GM21786 (cell line): ENCODE data around the gene ASRGL1.

Experiments used
- ATAC-seq: cut with Tn5 transposase; IDR thresholded peaks from one replicate; pipeline ENCODE4 v1.9.1; 2021; ENCODE audit not compliant: unreplicated experiment

ASRGL1 gene

DNA sequence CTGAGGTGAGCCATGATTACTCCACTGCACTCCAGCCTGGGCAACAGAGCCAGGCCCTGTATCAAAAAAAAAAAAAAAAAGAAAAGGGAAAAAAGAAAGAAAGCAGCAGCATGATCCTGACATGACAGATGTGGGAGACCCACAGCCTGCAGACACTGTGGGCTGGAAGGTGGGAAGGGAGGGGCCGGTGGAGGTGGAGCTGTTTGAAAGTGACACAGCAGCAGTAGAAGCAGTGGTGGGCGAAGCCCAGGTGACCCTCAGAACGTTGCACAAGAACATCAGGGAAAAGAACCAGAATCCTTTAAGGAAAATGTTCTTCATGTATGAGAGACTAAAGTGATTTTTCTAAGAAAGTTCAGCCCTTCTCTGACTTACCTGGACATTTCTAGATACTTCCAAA lies 55.3 kb downstream of the ASRGL1 start:
- no peak for ATAC-seq

DNA sequence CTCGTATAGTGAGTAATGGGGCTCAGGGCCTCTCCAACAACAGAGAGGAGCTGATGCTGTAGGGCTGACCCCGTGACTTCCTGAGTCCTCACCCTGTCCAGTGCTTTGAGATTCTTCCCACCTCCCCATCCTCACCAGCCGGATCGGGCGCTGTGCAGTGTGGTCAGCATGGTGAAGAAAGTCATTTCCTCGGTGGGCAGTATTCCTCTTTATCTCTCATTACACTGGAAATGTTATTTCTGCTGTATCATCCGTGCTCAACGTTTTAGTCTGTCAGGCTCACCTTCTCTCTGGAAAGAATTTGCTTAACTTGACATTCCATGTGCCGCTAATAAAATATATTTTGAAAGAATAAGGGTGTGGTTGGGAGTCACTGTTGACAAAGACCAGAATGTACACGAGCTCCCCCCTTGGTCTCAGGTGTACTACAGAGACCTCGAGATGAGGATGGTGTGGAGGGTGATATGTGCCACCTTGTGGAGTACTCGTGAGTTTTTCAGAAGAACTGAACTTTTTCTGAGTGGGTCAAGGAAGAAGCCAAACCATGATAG lies 55.9 kb downstream of the ASRGL1 start:
- no peak for ATAC-seq

DNA sequence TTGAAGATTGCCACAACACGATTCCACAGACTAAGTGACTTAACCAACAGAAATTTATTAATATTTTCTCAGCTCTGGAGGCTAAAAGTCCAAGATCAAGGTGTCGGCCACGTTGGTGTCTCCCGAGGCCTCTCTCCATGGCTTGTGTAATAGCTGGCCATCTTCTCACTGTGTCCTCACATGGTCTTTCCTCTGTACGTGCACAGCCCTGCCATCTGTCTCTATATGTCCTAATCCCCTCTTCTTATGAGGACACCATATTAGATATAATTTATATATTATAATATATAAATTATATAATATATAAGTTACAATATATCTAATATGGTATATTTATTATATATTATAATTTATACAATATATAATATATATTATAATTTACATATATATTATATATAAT lies 56.5 kb downstream of the ASRGL1 start:
- ATAC-seq: no peak

DNA sequence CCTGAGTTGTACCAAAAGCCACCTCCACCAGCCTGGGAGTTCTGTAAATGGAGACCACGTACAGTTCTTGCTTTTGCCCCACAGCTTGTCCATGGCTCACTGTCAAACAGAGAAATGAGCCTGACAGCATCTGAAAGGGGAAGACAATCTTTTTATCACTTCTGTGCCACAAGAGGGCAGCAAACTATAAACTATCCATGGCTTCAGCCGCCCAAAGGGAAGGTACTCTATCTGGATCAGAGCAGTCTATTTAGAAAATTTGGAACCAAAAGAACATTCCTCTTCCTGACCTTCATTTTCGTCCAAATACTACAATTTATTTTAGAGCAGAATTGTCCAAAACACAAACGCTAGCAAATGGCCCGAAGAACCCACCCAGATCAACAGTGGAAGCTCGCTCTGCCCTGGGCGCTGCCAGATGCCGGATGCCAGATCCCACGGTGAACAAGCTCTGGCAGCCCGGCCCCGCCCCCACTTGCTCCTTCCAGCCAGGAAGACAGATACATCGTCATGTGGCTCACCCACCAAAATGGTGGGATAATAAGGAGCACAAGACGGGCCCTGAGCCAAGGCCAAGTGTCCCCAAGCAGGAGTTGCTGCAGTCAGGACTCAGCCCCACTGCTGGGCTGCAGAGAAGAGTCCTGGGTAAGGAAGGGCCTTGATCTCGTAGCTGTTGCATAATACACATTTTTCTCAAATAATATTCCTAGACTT lies 57.7 kb downstream of the ASRGL1 start:
- no peak for ATAC-seq

DNA sequence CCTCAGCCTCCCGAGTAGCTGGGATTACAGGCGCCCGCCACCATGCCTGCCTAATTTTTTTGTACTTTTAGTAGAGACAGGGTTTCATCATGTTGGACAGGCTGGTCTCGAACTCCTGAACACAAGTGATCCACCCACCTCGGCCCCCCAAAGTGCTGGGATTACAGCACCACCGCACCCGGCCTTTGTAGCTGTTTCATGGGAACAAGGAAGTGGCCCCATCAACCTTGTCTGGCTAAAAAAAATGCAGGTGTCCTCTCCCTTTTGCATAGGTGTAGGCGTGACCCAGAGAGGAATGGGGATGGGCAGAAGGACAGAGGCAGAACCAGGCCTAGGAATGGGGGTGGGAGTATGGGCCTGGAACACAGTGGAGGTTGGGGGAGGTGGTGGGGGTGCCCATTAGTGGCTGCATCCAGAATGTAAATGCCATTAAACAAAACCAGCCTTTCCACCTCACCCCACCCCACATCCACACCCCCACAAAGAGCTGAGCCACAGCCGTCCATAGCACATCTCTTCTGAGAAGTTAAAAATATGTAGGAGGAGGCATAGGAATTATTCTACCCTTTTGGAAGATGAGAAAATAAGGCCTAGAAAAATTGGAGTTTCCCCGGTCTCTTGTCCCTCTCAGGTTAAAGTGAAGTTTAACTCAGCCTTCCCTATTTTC lies 58.8 kb downstream of the ASRGL1 start:
- ATAC-seq: no peak

DNA sequence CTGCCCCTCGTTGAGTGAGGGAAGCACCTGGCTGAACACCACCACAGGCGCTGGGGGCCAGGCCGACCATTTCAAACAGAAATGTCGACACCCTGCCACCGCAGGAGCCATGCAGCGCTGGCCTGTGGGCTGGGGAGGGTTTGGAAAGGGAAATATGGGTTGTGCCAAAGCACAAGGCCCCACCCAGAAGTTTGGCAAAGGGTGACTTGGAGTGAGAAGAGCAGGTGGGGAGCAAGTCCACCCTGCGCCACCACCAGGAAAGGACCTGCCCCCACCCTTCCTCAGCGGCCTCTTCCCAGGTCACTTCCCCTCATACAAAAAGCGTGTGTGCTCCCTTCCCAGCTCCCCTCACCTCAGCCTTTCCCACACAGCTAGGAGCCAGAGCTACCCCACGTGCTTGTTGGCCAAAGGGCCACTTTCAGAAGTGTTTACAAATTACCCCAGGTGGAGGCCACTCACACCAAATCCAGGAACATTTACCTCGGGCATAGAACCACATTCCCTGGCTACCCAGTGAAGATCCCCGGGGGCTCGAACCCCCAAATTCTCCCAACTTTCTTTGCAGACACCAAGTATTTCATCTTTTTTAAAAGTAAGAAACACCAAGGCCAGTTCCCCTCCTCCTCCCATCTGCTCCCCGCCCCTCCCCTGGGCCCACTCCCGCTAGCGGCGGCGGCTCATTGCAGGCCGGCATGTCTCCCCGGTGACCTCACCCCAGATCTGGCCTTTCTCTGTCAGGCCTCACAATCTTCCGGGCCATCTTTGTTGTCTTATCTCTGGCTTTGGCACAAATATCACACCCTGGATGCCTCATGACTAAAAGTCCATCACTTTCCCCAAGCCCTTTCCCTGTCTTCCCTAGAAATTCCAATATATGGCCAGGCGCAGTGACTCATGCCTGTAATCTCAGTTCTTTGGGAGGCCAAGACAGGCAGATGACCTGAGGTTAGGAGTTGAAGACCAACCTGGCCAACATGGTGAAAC lies 61.1 kb downstream of the ASRGL1 start:
- no peak for ATAC-seq

DNA sequence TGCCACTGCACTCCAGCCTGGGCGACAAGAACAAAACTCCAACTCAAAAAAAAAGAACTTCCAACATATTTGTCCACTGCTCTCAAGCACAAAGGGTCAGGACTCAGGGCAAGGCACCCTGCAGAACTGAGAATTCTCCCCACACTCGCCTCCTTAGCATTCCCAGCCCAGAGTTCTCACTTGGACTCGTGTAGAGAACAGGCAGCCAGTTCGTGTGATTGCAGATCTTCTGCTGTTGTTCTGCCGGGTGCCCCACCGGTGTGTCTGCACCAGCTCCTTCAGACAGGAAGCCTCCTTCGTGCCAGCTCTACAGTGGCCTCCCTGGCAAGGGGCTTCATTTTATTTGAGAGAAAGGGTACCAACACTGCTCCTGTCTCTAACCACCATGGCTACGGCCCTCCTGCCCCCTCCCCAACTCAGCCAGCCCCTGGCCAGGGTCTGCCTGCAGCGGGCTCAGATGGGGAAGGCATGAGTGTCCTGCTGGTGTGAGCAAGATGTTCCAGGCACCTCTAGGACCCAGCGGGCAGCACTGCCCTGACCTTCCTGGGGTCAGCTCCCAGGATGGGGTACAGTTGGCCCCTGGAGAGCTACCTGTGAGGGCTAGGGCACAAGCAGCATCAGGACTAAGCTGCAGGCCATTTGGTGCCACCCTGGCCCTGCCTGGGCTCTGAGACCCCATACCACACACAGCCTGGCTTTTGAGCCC lies 62.1 kb downstream of the ASRGL1 start:
- ATAC-seq: no peak

DNA sequence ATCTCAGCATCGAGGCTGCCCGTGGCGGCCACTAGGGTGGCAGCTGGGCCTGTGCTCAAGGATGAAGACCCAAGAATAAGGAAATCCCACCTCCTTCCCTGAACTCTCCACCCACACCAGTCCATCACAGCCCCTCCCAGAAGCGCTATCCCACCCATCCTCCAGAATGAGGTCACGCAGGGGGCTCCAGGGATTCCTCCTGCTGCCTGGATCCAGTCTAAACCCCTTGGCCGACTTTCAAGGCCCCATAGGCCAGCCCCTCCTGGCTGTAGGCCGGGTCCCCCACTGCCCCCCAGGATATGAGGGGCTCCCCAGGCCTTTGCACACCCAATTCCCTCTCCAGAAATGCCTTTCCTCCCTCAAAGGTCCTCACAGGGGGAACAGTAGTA lies 62.6 kb downstream of the ASRGL1 start:
- ATAC-seq: no peak

DNA sequence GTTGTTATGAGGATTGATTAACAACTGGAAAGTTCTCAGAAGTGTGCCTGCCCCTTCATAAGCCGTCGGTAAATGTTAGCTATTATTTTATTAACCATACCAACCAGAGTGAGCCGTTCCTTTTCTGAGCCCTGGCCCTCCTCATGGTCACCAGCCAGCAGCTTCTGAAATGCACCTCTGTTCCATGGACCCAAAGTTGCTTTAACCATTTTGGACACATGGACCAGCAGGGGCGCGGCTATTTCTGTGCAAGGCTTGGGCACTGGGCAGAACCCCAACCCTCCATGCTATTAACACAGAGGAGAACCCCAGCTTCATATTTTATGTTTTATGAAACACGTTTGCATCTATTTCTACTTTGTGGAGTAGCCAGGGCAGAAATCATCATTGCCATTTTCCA lies 63.0 kb downstream of the ASRGL1 start:
- ATAC-seq: no peak

DNA sequence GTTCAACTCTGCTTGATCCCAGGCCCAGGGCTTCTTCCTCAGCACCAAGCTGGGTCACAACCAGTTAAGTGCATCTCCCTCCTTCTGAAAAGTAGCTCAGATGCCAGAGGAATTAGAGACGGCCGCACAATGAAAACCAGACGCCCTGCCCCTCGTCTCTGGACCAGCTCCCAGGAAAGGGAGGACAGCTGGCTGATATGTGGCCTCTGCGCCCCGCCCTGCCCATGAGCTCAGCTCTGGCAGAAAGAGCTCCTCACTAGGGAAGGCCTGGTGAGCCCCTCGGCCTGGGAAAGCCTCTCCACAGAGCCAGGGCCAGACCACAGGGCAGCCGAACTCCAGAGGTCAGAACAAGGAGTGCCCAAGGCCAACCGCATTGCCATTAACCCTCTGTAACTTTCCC lies 63.5 kb downstream of the ASRGL1 start:
- ATAC-seq: no peak

DNA sequence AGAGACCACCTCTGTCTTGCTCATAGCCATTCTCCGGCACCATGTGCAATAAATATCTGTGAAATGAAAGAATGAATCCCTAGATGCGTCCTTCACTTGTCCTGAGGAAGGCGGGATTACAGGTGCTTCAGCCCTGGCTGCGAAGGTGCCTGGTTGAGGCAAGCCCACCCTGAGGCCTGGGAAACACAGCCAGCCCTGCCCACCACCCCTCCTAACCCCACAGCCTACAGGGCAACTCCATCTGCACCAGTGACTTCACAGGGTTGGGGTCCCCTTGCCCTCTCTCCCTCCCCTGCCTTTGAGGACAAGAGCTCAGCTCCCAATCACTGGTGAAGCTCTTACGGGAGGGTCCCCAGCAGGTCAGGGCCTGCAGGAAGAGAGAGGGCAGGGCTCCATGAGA lies 64.1 kb downstream of the ASRGL1 start:
- ATAC-seq: no peak

DNA sequence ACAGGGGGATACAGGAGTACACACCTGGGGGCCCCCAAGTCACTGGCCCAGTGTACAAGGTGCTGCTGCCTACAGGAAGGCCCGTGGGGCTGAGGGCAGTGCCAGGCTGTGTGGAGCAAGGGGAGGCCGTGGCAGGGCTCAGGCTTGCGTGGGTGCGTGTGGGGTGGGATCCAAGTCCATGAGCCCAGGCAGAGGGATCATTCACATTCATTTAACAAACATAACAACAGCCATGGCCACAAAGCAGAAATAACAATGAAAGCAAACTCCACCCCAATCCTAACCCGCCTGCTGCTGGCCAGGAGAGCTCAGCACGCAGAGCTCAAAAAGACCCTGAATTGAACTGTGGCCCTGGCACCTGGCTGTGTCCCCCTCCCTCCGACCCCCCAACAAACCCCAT lies 64.6 kb downstream of the ASRGL1 start:
- no peak for ATAC-seq

DNA sequence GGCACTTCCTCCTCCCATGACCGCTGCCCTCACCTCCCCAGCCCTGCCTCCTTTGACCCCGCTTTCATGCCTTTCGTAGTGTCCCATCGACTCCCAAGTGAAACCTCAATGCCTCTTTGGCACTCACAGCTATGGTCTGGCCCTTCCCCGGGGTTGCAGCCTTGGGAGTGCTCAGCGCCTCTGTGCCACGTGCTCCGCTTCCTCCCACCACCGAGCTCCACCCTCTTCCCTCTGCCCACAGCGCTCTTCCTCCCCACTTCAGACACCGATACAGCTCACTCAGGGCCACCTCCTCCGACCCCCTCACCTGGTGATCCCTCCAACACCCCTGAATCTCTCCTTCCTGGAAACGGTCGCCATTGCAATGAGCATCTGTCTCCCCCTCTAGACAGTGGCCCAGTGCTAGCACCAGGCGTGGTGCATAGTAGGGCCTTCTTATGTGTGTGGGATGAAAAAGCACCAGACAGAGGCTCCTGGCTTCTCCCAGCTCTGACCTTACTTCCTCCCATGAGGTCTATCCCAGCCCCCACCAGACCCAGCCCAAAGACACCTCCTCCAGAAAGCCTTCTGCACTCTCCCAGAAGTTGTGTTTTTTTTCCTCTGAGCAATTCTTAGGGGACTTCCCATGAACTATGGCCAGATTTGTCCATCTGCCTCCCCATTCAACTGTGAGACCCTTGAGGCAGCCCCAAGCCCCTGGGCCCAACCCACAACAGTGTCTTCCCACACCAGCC lies 65.1 kb downstream of the ASRGL1 start:
- no peak for ATAC-seq

DNA sequence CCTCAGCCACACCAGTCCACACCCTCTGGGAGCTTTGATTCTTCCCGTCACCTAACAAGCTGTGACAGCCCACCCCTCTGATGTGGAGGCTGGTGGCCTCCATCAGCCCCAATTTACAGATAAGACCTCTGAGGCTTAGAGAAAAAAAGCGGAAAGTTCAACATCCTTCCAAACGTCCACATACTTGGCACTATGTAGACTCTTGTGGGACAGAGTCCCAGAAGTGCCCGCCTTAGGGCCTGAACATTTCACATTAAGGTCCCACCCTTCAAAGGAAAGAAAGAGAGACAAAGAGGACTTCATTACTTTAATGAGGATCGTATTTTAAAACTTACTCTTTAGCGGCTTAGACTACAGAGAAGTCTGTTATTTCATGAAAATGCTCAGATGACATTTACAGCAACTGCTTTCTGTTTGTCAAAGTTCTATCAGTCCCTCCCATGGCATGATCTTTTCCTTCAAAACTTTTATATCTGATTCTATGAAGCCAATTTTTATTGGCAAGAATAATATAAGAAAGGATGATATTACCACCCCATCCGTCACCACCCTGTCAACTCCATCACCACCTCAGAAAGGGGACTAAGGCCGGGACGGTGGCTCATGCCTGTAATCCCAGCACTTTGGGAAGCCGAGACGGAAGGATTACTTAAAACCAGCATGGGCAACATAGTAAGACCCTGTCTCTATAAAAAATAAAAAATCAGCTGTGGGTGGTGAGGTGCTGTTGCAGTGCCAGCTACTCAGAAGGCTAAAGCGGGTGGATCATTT lies 65.9 kb downstream of the ASRGL1 start:
- ATAC-seq: no peak

DNA sequence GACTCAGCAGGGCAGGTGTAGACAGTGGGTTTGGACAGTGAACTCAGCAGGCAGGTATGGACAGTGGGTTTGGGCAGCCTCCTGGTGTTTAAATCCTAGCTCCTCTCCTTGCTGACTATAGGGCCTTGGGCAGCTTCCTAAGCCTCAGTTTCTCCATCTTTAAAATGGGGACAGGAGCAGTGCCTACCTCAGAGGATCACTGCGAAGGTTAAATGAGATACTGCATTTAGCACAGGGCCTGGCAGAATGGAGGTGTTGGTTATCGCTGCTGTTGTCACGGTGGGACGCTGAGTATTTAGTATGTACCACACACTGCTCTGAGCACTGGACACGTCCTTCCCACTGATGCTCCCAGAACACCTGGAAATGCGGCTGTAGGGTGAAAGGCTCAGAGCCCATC lies 67.2 kb downstream of the ASRGL1 start:
- ATAC-seq: no peak

DNA sequence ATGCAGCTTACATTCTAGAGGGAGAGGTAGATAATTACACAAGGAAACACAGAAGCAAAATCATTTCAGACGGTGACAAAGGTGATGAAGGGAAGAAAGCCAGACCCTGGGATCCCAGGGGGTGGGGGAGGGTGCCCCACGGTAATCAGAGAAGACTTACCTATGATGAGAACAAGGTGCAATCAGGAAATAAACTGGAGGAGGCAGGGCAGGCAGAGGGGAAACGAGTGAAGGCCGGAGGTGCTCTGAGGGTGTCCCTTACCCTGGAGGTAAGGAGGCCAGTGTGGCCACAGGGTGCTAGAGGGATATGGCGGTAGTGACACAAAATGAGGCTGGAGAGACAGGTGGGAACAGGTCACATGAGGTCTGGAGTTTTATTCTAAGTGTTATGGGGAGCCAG lies 67.7 kb downstream of the ASRGL1 start:
- ATAC-seq: no peak

DNA sequence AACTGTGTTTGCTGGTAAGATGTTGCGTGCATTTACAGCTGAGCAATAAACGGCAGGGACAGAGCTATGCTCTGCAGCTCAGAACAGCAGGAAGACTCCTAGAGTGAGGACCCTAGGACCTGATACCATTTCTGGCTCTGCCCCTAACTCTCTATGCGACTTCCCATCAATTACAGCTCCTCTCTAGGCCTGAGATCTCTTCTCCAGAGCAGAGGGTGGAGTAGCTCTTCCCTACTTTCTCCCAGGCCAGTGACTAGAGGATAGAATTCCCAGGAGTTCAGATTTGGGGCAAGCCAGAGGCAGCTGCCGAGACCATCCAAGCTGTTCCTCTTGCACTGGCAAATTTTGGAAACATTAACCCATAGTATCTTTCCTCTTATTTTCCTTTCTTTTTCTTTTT lies 68.8 kb downstream of the ASRGL1 start:
- no peak for ATAC-seq

DNA sequence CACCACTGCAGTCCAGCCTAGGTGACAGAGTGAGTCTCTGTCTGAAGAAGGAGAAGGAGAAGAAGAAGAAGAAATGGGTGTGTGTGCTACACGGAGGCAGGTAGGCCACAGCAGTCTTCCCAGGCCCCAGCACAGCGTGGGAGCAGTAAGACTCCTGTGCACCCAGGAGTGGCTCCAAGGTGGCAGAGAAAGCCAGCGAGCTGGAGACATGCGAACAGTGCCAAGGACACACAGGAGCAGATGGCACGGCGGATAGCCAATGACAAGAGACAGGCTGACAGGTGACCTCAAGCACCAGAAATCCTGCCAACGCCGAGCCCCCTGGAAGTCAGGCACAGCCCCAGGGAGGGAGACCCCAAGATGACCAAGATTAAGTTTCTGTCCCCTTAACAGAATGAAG lies 72.6 kb downstream of the ASRGL1 start:
- no peak for ATAC-seq

DNA sequence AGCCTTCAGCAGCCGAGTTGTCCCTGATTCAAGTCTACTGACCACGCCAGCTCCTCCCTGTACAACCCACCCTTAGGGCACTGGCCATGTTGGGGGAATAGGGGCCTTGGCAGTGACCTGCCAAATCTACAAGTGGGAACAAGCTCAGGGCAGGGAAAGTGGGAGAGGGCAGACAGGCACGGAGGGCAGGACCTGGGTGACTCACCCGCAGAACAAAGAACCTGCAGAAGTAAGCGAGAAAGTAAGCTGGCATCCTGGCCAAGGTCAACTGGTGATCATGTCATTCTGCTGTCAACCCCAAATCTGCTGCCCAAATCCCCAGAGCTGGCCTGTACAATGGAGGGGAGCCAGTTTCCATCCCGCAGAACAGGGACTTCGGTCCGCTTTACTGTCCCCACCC lies 73.7 kb downstream of the ASRGL1 start:
- ATAC-seq: no peak
